GM19397 (cell line): ENCODE data around the gene DUS1L.

Experiments
- ATAC-seq: cut with Tn5 transposase; IDR thresholded peaks from one replicate; pipeline ENCODE4 v1.9.1; 2021; ENCODE audit warnings: mild to moderate bottlenecking, moderate library complexity; ENCODE audit not compliant: unreplicated experiment

The DUS1L gene

GRCh38 chr17:82056729-82057621, 8.6 kb downstream of the DUS1L start:
- ATAC-seq, result no peak

- ATAC-seq, result no peak
These were observed 9.5 kb downstream of the DUS1L start for GRCh38 chr17:82055965-82056728.

GRCh38 chr17:82055023-82055964, 10.3 kb downstream of the DUS1L start:
- ATAC-seq, result no peak

GRCh38 chr17:82054351-82055022, 11.1 kb downstream of the DUS1L start:
- ATAC-seq, result no peak

GRCh38 chr17:82053556-82054263, 11.9 kb downstream of the DUS1L start:
- ATAC-seq, result no peak

- no peak for ATAC-seq
These were observed 12.5 kb downstream of the DUS1L start for GRCh38 chr17:82053130-82053529.

GRCh38 chr17:82052638-82053059, 13.0 kb downstream of the DUS1L start:
- no peak for ATAC-seq

GRCh38 chr17:82051776-82052637, 13.6 kb downstream of the DUS1L start, which contains the start of the genes GPS1 and RFNG:
Gene GPS1 (plus strand): TSS chr17:82051898. CDS start chr17:82051932, 34 bp downstream.
Gene RFNG (minus strand): TSS chr17:82051811. CDS start chr17:82051766, 45 bp downstream.
- peak; percentile 60 for ATAC-seq

- peak; percentile 5 for ATAC-seq
These were observed 14.6 kb downstream of the DUS1L start for GRCh38 chr17:82050761-82051641.

- ATAC-seq, result no peak
These were observed 15.3 kb downstream of the DUS1L start for GRCh38 chr17:82050152-82050760.

GRCh38 chr17:82049521-82049971, 16.1 kb downstream of the DUS1L start:
- ATAC-seq, result no peak

- no peak for ATAC-seq
These were observed 16.5 kb downstream of the DUS1L start for GRCh38 chr17:82049106-82049505.

GRCh38 chr17:82048571-82048971, 17.0 kb downstream of the DUS1L start:
- no peak for ATAC-seq

GRCh38 chr17:82047914-82048570, 17.6 kb downstream of the DUS1L start:
- ATAC-seq, result no peak

GRCh38 chr17:82047379-82047778, 18.2 kb downstream of the DUS1L start:
- no peak for ATAC-seq

- ATAC-seq, result no peak
These were observed 18.7 kb downstream of the DUS1L start for GRCh38 chr17:82046903-82047302.
